Liver (tissue), 9 donors: ENCODE results near the gene OR51G2. TPM values are rescaled to one million over a fixed set of nuclear protein-coding genes. Genes with fewer than 3 reads are reported as not detected.

Experiments
- DNase-seq: peaks from one replicate; pipeline ENCODE4 v3.0.0-alpha.2; 2017; ENCODE audit warnings: low spot score
- H3K27ac ChIP-seq, 2 donors: one replicate each; pipeline ENCODE4 v1.7.0; 2013; ENCODE audit warnings: inconsistent platforms in 2 of 2, low read length in 2 of 2, control low read depth in 1 of 2, low read depth in 1 of 2, mild to moderate bottlenecking in 1 of 2
- H3K27me3 ChIP-seq, 4 donors: one replicate each; pipeline versions ENCODE4 v1.6.1 to v1.7.0; 2013; ENCODE audit warnings: low read length in 3 of 4, inconsistent platforms in 1 of 4, mild to moderate bottlenecking in 1 of 4, moderate library complexity in 1 of 4; ENCODE audit not compliant: control insufficient read depth in 4 of 4, insufficient read depth in 4 of 4
- H3K36me3 ChIP-seq, 4 donors: one replicate each; pipeline versions ENCODE4 v1.6.1 to v1.7.0; 2013; ENCODE audit warnings: low read length in 3 of 4, mild to moderate bottlenecking in 3 of 4, low read depth in 1 of 4, moderate library complexity in 1 of 4; ENCODE audit not compliant: control insufficient read depth in 4 of 4, insufficient read depth in 3 of 4
- H3K4me1 ChIP-seq, 4 donors: one replicate each; pipeline versions ENCODE4 v1.6.1 to v1.7.0; 2013; ENCODE audit warnings: low read length in 3 of 4, mild to moderate bottlenecking in 3 of 4, moderate library complexity in 1 of 4; ENCODE audit not compliant: control insufficient read depth in 4 of 4, insufficient read depth in 4 of 4
- H3K4me3 ChIP-seq, 3 donors: one replicate each; pipeline versions ENCODE4 v1.6.1 to v1.7.0; 2013; ENCODE audit warnings: low read length in 3 of 3, control low read depth in 1 of 3, low read depth in 1 of 3, mild to moderate bottlenecking in 1 of 3
- H3K9ac ChIP-seq, 2 donors: one replicate each; pipeline ENCODE4 v1.7.0; 2013; ENCODE audit warnings: low read length in 2 of 2, mild to moderate bottlenecking in 2 of 2, moderate library complexity in 2 of 2, control low read depth in 1 of 2, low read depth in 1 of 2
- H3K9me3 ChIP-seq, 4 donors: one replicate each; pipeline versions ENCODE4 v1.6.1 to v1.7.0; 2013; ENCODE audit warnings: low read length in 3 of 4; ENCODE audit not compliant: control insufficient read depth in 4 of 4
- EGR1 ChIP-seq, 2 donors: IDR thresholded peaks; 2 replicates each; pipeline ENCODE4 v1.6.1; 2016 to 2018; ENCODE audit warnings: antibody characterized with exemption in 2 of 2, low read depth in 2 of 2
- FOXA1 ChIP-seq: IDR thresholded peaks from 2 replicates; pipeline ENCODE4 v1.6.1; 2016; ENCODE audit warnings: antibody characterized with exemption
- FOXA2 ChIP-seq: IDR thresholded peaks from 2 replicates; pipeline ENCODE4 v1.6.1; 2016; ENCODE audit warnings: antibody characterized with exemption
- GABPA ChIP-seq, 2 donors: IDR thresholded peaks in 1 of 2; conservative IDR thresholded peaks in 1 of 2; 2 replicates each; pipeline ENCODE4 v1.6.1; 2016; ENCODE audit warnings: antibody characterized with exemption in 2 of 2, mild to moderate bottlenecking in 1 of 2, moderate library complexity in 1 of 2
- HNF4A ChIP-seq, 2 donors: conservative IDR thresholded peaks; 2 replicates each; pipeline ENCODE4 v1.6.1; 2016; ENCODE audit warnings: antibody characterized with exemption in 2 of 2, mild to moderate bottlenecking in 2 of 2
- HNF4G ChIP-seq: IDR thresholded peaks from 2 replicates; pipeline ENCODE4 v1.6.1; 2016; ENCODE audit warnings: antibody characterized with exemption
- JUND ChIP-seq, 2 donors: IDR thresholded peaks; 2 replicates each; pipeline ENCODE4 v1.6.1; 2016; ENCODE audit warnings: antibody characterized with exemption in 2 of 2
- NR2F2 ChIP-seq: IDR thresholded peaks from 2 replicates; pipeline ENCODE4 v1.6.1; 2016; ENCODE audit warnings: antibody characterized with exemption
- RXRA ChIP-seq, 2 donors: IDR thresholded peaks; 2 replicates each; pipeline ENCODE4 v1.6.1; 2017 to 2018; ENCODE audit warnings: antibody characterized with exemption in 2 of 2, mild to moderate bottlenecking in 1 of 2
- SP1 ChIP-seq: IDR thresholded peaks from 2 replicates; pipeline ENCODE4 v1.6.1; 2018; ENCODE audit warnings: antibody characterized with exemption, mild to moderate bottlenecking
- TAF1 ChIP-seq: conservative IDR thresholded peaks from 2 replicates; pipeline ENCODE4 v1.6.1; 2016; ENCODE audit warnings: antibody characterized with exemption, mild to moderate bottlenecking
- YY1 ChIP-seq: IDR thresholded peaks from 2 replicates; pipeline ENCODE4 v1.6.1; 2016; ENCODE audit warnings: antibody characterized with exemption, mild to moderate bottlenecking
- ZBTB33 ChIP-seq: IDR thresholded peaks from 2 replicates; pipeline ENCODE4 v1.6.1; 2016; ENCODE audit warnings: antibody characterized with exemption
- WGBS: extraction: QIAGEN DNeasy Blood & Tissue Kit; methylation state at CpG from one replicate; pipeline ENCODE4 v1.1.7; 2013; 5-methylcytosine and 5-hydroxymethylcytosine counted together
- polyA plus RNA-seq, 2 donors: library from polyadenylated mRNA; stranded (reverse) in 1 of 2; unstranded in 1 of 2; fragments of 200-250 nt in 1 of 2; fragments of >200 nt in 1 of 2; fragmentation: Nextera tagmentation in 1 of 2; extraction: Ambion mirVana in 1 of 2; gene quantifications; one replicate each; pipeline versions ENCODE4 v1.2.1 to v1.2.3, GENCODE V29; 2013 to 2015
- total RNA-seq, 2 donors: library from RNA; depleted of rRNA; stranded (reverse); fragments of >200 nt; gene quantifications; one replicate each; pipeline ENCODE4 v1.2.3, GENCODE V29; 2014
- TF ChIP-seq, protein P1 (sequence below): IDR thresholded peaks from 2 replicates; pipeline ENCODE4 v1.6.1; 2016; ENCODE audit warnings: antibody characterized with exemption, mild to moderate bottlenecking
- TF ChIP-seq, protein P2 (sequence below): fragments of 150-350 bp; IDR thresholded peaks from 2 replicates; pipeline ENCODE4 v1.5.1; 2017; ENCODE audit warnings: improper control_type of control experiment, low read depth, low read length; ENCODE audit not compliant: missing input control
- TF ChIP-seq, protein P3 (sequence below): IDR thresholded peaks from 2 replicates; pipeline ENCODE4 v1.6.1; 2016; ENCODE audit warnings: antibody characterized with exemption
- donor health status: healthy.
- donor health status: healthy.
- donor health status: healthy.
- donor health status: healthy.
- donor health status: healthy.

The OR51G2 gene
- not detected for total RNA-seq
- not detected for polyA plus RNA-seq

DNA sequence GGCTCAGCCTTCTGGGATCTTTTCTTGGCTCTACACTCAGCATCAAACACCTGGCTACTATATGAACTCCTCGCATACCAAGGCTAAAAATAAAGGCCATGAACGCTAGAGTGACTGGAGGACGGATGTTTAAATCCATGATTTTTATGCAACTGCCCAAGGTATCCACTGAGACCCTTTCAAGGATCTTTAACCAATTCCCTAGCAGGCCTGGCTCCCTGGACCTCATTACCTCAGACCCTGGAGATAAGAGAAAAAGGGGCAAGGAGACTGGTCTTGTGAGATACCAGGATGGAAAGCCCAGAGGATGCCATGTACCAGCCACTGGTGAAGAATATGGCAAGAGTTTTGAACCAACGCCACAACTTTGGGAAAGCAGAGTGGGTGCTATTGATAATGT lies at the start of gene OR51G2:
Gene OR51G2, minus strand, starts transcription at position 101 of the 400 bp plus-strand sequence. CDS start 3,687 bp downstream, outside the sequence.
- TF ChIP-seq HNF4A (conservative IDR thresholded peaks at IDR 0.05) (no peak), NR2F2 (no peak), EGR1 (IDR thresholded peaks at IDR 0.05; ENCODE audit: low read depth in 2 of 2) (no peak), JUND (IDR thresholded peaks at IDR 0.05) (no peak), FOXA2 (no peak), YY1 (no peak), RXRA (IDR thresholded peaks at IDR 0.05) (no peak), ZBTB33 (no peak), GABPA (IDR thresholded peaks at IDR 0.05 in 1 of 2, conservative IDR thresholded peaks at IDR 0.05 in 1 of 2) (no peak), HNF4G (no peak)
- TF ChIP-seq, protein P1, sequence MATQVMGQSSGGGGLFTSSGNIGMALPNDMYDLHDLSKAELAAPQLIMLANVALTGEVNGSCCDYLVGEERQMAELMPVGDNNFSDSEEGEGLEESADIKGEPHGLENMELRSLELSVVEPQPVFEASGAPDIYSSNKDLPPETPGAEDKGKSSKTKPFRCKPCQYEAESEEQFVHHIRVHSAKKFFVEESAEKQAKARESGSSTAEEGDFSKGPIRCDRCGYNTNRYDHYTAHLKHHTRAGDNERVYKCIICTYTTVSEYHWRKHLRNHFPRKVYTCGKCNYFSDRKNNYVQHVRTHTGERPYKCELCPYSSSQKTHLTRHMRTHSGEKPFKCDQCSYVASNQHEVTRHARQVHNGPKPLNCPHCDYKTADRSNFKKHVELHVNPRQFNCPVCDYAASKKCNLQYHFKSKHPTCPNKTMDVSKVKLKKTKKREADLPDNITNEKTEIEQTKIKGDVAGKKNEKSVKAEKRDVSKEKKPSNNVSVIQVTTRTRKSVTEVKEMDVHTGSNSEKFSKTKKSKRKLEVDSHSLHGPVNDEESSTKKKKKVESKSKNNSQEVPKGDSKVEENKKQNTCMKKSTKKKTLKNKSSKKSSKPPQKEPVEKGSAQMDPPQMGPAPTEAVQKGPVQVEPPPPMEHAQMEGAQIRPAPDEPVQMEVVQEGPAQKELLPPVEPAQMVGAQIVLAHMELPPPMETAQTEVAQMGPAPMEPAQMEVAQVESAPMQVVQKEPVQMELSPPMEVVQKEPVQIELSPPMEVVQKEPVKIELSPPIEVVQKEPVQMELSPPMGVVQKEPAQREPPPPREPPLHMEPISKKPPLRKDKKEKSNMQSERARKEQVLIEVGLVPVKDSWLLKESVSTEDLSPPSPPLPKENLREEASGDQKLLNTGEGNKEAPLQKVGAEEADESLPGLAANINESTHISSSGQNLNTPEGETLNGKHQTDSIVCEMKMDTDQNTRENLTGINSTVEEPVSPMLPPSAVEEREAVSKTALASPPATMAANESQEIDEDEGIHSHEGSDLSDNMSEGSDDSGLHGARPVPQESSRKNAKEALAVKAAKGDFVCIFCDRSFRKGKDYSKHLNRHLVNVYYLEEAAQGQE, result no peak
- TF ChIP-seq, protein P2, sequence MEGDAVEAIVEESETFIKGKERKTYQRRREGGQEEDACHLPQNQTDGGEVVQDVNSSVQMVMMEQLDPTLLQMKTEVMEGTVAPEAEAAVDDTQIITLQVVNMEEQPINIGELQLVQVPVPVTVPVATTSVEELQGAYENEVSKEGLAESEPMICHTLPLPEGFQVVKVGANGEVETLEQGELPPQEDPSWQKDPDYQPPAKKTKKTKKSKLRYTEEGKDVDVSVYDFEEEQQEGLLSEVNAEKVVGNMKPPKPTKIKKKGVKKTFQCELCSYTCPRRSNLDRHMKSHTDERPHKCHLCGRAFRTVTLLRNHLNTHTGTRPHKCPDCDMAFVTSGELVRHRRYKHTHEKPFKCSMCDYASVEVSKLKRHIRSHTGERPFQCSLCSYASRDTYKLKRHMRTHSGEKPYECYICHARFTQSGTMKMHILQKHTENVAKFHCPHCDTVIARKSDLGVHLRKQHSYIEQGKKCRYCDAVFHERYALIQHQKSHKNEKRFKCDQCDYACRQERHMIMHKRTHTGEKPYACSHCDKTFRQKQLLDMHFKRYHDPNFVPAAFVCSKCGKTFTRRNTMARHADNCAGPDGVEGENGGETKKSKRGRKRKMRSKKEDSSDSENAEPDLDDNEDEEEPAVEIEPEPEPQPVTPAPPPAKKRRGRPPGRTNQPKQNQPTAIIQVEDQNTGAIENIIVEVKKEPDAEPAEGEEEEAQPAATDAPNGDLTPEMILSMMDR, result no peak
- no peak for DNase-seq
- WGBS, result 71% methylated on average over 4 of the region's 4 CpGs

GRCh38 chr11:4962816-4963215 lies 43.7 kb upstream of the OR51G2 start:
- no peak overlapping the region for H3K4me3 ChIP-seq
- no peak overlapping the region for H3K27ac ChIP-seq
- no peaks in the 10 kb centered on the region for H3K4me1 ChIP-seq
- no peak for DNase-seq
- TF ChIP-seq TAF1, result no peak
- TF ChIP-seq SP1, result no peak
- TF ChIP-seq, protein P3, sequence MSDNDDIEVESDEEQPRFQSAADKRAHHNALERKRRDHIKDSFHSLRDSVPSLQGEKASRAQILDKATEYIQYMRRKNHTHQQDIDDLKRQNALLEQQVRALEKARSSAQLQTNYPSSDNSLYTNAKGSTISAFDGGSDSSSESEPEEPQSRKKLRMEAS, result no peak
- no peak for TF ChIP-seq FOXA1
- no peaks in the 10 kb centered on the region for H3K27me3 ChIP-seq
- H3K9me3 ChIP-seq, result peaks cover 0 to 2% (median 0%) of the 10 kb centered on the region in 4 donors
- WGBS, result 65% methylated on average over 1 of the region's 1 CpG
- no peak overlapping the region for H3K9ac ChIP-seq
- H3K36me3 ChIP-seq, result no peaks in the 10 kb centered on the region

More for the DNA sequence above, at the start of gene OR51G2:
- Histone ChIP-seq H3K9me3 (peaks cover 0 to 5% (median 0%) of the 10 kb centered on the region in 4 donors), H3K9ac (no peak within 1 kb of the TSS), H3K4me1 (no peaks in the 10 kb centered on the region), H3K36me3 (no peaks in the 10 kb centered on the region), H3K27ac (no peak within 1 kb of the TSS), H3K27me3 (peaks cover 0 to 6% (median 0%) of the 10 kb centered on the region in 4 donors), H3K4me3 (no peak within 1 kb of the TSS)
